HepG2 (cell line): ENCODE data around the gene SEC31B. TPM values are rescaled to one million over a fixed set of nuclear protein-coding genes. Genes with fewer than 3 reads are reported as not detected.

Experiments
- DNMT1 ChIP-seq: sonication (generic); formaldehyde crosslinking; IDR thresholded peaks from 2 replicates; pipeline ENCODE4 v1.5.1; 2020; ENCODE audit warnings: mild to moderate bottlenecking, missing genetic modification reagents
- DPF2 ChIP-seq: sonication (generic); formaldehyde crosslinking; IDR thresholded peaks from 2 replicates; pipeline ENCODE4 v1.4.0; 2020; ENCODE audit warnings: mild to moderate bottlenecking, low read depth, missing genetic modification reagents, borderline replicate concordance
- FOXA1 ChIP-seq, 2 experiments: fragments of 450-650 bp in 1 of 2; sonication (generic) in 1 of 2; formaldehyde crosslinking in 1 of 2; IDR thresholded peaks; 2 replicates each; pipeline versions ENCODE4 v1.4.0 to v1.6.1; 2016 to 2020; ENCODE audit warnings: missing genetic modification reagents in 1 of 2
- GABPA ChIP-seq, 2 experiments: IDR thresholded peaks; 2 replicates each; pipeline ENCODE4 v1.6.1; 2011 to 2016; ENCODE audit warnings: low read depth in 2 of 2, low read length in 1 of 2, missing biosample characterization in 1 of 2, missing genetic modification characterization in 1 of 2
- GTF3A ChIP-seq: sonication (generic); formaldehyde crosslinking; conservative IDR thresholded peaks from 2 replicates; pipeline ENCODE4 v1.4.0; 2020; ENCODE audit warnings: mild to moderate bottlenecking, missing genetic modification reagents
- NR2C2 ChIP-seq: sonication (generic); formaldehyde crosslinking; IDR thresholded peaks from 2 replicates; pipeline ENCODE4 v1.4.0; 2020; ENCODE audit warnings: missing genetic modification reagents, mild to moderate bottlenecking, moderate library complexity, borderline replicate concordance
- SMAD9 ChIP-seq: sonication (generic); formaldehyde crosslinking; IDR thresholded peaks from 2 replicates; pipeline ENCODE4 v1.5.1; 2020; ENCODE audit warnings: mild to moderate bottlenecking, missing genetic modification reagents
- SMARCE1 ChIP-seq: fragments of 450-650 bp; IDR thresholded peaks from 2 replicates; pipeline ENCODE4 v1.6.1; 2017; ENCODE audit warnings: borderline replicate concordance
- THAP11 ChIP-seq: IDR thresholded peaks from 2 replicates; pipeline ENCODE4 v1.6.1; 2016; ENCODE audit warnings: missing biosample characterization, missing genetic modification reagents
- ZMYM4 ChIP-seq: sonication (generic); formaldehyde crosslinking; IDR thresholded peaks from 2 replicates; pipeline ENCODE4 v1.8.1; 2023; ENCODE audit warnings: mild to moderate bottlenecking, missing genetic modification reagents
- ZNF274 ChIP-seq: sonication (generic); formaldehyde crosslinking; IDR thresholded peaks from 2 replicates; pipeline ENCODE4 v1.5.1; 2020; ENCODE audit warnings: mild to moderate bottlenecking, missing genetic modification reagents
- ZNF335 ChIP-seq: sonication (generic); formaldehyde crosslinking; IDR thresholded peaks from 2 replicates; pipeline ENCODE4 v1.4.0; 2020; ENCODE audit warnings: missing genetic modification reagents
- ZNF430 ChIP-seq: sonication (generic); formaldehyde crosslinking; IDR thresholded peaks from 2 replicates; pipeline ENCODE4 v1.9.0; 2021; ENCODE audit warnings: mild to moderate bottlenecking, missing genetic modification reagents
- polyA plus RNA-seq, 8 experiments: library from polyadenylated mRNA; depleted of rRNA in 3 of 8; stranded (reverse) in 7 of 8; unstranded in 1 of 8; fragments of >200 nt; fragmentation: Illumina TruSeq in 4 of 8; extraction: Trizol in 4 of 8; gene quantifications; 2 replicates each; pipeline versions ENCODE4 v1.2.1 to v1.2.3, GENCODE V29; 2011 to 2016; ENCODE audit warnings: low read depth in 4 of 8, missing spikeins in 1 of 8, mixed read lengths in 1 of 8; ENCODE audit not compliant: insufficient read depth in 1 of 8
- total RNA-seq, 5 experiments: library from RNA; depleted of rRNA; stranded (reverse); fragments of >200 nt; fragmentation: Illumina TruSeq; extraction: Trizol; gene quantifications; 2 replicates each; pipeline ENCODE4 v1.2.3, GENCODE V29; 2016; ENCODE audit warnings: low read depth in 1 of 5
- TF ChIP-seq, protein P1 (sequence below): sonication (generic); formaldehyde crosslinking; IDR thresholded peaks from 2 replicates; pipeline ENCODE4 v1.4.0; 2020; ENCODE audit warnings: missing genetic modification reagents, borderline replicate concordance
- TF ChIP-seq, protein P2 (sequence below): sonication (generic); formaldehyde crosslinking; IDR thresholded peaks from 2 replicates; pipeline ENCODE4 v1.4.0; 2020; ENCODE audit warnings: missing genetic modification reagents
- TF ChIP-seq, protein P3 (sequence below): sonication (generic); formaldehyde crosslinking; conservative IDR thresholded peaks from 2 replicates; pipeline ENCODE4 v1.4.0; 2020; ENCODE audit warnings: missing genetic modification reagents
- TF ChIP-seq, protein P4 (sequence below): sonication (generic); formaldehyde crosslinking; IDR thresholded peaks from 2 replicates; pipeline ENCODE4 v1.4.0; 2020; ENCODE audit warnings: missing genetic modification reagents
- TF ChIP-seq, protein P5 (sequence below): sonication (generic); formaldehyde crosslinking; IDR thresholded peaks from 2 replicates; pipeline ENCODE4 v1.4.0; 2020; ENCODE audit warnings: mild to moderate bottlenecking, missing genetic modification reagents

SEC31B gene
- total and polyA plus RNA-seq, 2 of the 13 experiments (the other 11 are each of a cell fraction or from before 2014, with no cell fraction given): 2.0 to 8.3 TPM

DNA sequence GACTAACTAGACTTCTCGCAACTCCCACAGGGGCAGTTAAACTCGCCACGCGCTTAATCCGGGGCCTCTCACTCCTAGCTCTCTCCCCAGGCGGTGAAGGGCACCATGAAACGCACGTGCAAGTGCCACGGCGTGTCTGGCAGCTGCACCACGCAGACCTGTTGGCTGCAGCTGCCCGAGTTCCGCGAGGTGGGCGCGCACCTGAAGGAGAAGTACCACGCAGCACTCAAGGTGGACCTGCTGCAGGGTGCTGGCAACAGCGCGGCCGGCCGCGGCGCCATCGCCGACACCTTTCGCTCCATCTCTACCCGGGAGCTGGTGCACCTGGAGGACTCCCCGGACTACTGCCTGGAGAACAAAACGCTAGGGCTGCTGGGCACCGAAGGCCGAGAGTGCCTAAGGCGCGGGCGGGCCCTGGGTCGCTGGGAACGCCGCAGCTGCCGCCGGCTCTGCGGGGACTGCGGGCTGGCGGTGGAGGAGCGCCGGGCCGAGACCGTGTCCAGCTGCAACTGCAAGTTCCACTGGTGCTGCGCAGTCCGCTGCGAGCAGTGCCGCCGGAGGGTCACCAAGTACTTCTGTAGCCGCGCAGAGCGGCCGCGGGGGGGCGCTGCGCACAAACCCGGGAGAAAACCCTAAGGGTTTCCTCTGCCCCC is 37.4 kb downstream of the SEC31B start (continued):
- TF ChIP-seq ZNF274 (CRISPR knock-in tag) (peak; percentile 62; the same call in 1 of the 2 replicates), ZNF430 (CRISPR knock-in tag) (no peak), DPF2 (CRISPR knock-in tag) (no peak), FOXA1 (IDR thresholded peaks at IDR 0.05) (no peak), FOXA1 (CRISPR knock-in tag; IDR thresholded peaks at IDR 0.05) (no peak), NR2C2 (CRISPR knock-in tag) (no peak), ZMYM4 (CRISPR knock-in tag) (no peak; the same call in 1 of the 2 replicates), GTF3A (CRISPR knock-in tag) (0 out of 2 replicates have a peak, but pooled peaks have one; percentile 53), DNMT1 (CRISPR knock-in tag) (no peak), SMARCE1 (no peak), GABPA (IDR thresholded peaks at IDR 0.05; ENCODE audit: low read depth, low read length) (no peak), GABPA (CRISPR knock-in tag; IDR thresholded peaks at IDR 0.05; ENCODE audit: low read depth) (no peak), ZNF335 (no peak), THAP11 (CRISPR knock-in tag) (no peak), SMAD9 (no peak)
- TF ChIP-seq, protein P1, sequence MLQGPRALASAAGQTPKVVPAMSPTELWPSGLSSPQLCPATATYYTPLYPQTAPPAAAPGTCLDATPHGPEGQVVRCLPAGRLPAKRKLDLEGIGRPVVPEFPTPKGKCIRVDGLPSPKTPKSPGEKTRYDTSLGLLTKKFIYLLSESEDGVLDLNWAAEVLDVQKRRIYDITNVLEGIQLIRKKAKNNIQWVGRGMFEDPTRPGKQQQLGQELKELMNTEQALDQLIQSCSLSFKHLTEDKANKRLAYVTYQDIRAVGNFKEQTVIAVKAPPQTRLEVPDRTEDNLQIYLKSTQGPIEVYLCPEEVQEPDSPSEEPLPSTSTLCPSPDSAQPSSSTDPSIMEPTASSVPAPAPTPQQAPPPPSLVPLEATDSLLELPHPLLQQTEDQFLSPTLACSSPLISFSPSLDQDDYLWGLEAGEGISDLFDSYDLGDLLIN: no peak
- TF ChIP-seq, protein P2, sequence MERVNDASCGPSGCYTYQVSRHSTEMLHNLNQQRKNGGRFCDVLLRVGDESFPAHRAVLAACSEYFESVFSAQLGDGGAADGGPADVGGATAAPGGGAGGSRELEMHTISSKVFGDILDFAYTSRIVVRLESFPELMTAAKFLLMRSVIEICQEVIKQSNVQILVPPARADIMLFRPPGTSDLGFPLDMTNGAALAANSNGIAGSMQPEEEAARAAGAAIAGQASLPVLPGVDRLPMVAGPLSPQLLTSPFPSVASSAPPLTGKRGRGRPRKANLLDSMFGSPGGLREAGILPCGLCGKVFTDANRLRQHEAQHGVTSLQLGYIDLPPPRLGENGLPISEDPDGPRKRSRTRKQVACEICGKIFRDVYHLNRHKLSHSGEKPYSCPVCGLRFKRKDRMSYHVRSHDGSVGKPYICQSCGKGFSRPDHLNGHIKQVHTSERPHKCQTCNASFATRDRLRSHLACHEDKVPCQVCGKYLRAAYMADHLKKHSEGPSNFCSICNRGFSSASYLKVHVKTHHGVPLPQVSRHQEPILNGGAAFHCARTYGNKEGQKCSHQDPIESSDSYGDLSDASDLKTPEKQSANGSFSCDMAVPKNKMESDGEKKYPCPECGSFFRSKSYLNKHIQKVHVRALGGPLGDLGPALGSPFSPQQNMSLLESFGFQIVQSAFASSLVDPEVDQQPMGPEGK (CRISPR knock-in tag): no peak
- TF ChIP-seq, protein P3, sequence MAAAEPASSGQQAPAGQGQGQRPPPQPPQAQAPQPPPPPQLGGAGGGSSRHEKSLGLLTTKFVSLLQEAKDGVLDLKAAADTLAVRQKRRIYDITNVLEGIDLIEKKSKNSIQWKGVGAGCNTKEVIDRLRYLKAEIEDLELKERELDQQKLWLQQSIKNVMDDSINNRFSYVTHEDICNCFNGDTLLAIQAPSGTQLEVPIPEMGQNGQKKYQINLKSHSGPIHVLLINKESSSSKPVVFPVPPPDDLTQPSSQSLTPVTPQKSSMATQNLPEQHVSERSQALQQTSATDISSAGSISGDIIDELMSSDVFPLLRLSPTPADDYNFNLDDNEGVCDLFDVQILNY (CRISPR knock-in tag): no peak
- TF ChIP-seq, protein P4, sequence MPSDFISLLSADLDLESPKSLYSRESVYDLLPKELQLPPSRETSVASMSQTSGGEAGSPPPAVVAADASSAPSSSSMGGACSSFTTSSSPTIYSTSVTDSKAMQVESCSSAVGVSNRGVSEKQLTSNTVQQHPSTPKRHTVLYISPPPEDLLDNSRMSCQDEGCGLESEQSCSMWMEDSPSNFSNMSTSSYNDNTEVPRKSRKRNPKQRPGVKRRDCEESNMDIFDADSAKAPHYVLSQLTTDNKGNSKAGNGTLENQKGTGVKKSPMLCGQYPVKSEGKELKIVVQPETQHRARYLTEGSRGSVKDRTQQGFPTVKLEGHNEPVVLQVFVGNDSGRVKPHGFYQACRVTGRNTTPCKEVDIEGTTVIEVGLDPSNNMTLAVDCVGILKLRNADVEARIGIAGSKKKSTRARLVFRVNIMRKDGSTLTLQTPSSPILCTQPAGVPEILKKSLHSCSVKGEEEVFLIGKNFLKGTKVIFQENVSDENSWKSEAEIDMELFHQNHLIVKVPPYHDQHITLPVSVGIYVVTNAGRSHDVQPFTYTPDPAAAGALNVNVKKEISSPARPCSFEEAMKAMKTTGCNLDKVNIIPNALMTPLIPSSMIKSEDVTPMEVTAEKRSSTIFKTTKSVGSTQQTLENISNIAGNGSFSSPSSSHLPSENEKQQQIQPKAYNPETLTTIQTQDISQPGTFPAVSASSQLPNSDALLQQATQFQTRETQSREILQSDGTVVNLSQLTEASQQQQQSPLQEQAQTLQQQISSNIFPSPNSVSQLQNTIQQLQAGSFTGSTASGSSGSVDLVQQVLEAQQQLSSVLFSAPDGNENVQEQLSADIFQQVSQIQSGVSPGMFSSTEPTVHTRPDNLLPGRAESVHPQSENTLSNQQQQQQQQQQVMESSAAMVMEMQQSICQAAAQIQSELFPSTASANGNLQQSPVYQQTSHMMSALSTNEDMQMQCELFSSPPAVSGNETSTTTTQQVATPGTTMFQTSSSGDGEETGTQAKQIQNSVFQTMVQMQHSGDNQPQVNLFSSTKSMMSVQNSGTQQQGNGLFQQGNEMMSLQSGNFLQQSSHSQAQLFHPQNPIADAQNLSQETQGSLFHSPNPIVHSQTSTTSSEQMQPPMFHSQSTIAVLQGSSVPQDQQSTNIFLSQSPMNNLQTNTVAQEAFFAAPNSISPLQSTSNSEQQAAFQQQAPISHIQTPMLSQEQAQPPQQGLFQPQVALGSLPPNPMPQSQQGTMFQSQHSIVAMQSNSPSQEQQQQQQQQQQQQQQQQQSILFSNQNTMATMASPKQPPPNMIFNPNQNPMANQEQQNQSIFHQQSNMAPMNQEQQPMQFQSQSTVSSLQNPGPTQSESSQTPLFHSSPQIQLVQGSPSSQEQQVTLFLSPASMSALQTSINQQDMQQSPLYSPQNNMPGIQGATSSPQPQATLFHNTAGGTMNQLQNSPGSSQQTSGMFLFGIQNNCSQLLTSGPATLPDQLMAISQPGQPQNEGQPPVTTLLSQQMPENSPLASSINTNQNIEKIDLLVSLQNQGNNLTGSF (CRISPR knock-in tag): no peak
- TF ChIP-seq, protein P5, sequence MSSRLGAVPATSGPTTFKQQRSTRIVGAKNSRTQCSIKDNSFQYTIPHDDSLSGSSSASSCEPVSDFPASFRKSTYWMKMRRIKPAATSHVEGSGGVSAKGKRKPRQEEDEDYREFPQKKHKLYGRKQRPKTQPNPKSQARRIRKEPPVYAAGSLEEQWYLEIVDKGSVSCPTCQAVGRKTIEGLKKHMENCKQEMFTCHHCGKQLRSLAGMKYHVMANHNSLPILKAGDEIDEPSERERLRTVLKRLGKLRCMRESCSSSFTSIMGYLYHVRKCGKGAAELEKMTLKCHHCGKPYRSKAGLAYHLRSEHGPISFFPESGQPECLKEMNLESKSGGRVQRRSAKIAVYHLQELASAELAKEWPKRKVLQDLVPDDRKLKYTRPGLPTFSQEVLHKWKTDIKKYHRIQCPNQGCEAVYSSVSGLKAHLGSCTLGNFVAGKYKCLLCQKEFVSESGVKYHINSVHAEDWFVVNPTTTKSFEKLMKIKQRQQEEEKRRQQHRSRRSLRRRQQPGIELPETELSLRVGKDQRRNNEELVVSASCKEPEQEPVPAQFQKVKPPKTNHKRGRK (CRISPR knock-in tag): no peak
